NCI-H774 (cell line): ENCODE measurements around the gene APOA5.
A peak's percentile ranks its signal among the peaks of the same experiment; 100 is the strongest.
"Not testable (repeated sequence)": the region's sequence is repeated elsewhere in the genome, so short reads cannot be mapped to it uniquely, and the experiment has no call there.

Experiments
- DNase-seq: peaks from one replicate; lab custom pipeline; 2025; lab: John Stamatoyannopoulos, UW

APOA5 gene

DNA sequence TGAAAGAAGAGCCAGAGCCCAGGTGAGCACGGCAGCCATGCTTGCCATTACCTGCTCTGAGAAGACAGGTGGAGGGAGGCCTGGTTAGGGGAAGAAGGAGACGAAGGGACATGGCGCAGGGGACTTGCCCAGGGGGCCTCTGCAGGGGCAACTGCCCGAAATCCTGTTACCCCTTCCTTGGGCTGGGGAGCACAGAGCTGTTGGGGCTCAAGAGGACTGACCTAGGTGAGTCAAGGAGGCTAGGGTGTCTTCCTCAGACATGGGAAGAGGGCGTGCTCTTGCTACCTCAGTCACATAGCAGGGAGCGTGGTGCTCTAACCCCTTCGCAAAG, at the start of gene APOA5:
TSS of gene APOA5 (minus strand) at position 67 of the 331 bp plus-strand sequence. CDS start at position 48, 19 bp downstream.
- DNase-seq = no peak

GRCh38 chr11:116840746-116841296, 49.1 kb upstream of the APOA5 start:
- no peak for DNase-seq

DNA sequence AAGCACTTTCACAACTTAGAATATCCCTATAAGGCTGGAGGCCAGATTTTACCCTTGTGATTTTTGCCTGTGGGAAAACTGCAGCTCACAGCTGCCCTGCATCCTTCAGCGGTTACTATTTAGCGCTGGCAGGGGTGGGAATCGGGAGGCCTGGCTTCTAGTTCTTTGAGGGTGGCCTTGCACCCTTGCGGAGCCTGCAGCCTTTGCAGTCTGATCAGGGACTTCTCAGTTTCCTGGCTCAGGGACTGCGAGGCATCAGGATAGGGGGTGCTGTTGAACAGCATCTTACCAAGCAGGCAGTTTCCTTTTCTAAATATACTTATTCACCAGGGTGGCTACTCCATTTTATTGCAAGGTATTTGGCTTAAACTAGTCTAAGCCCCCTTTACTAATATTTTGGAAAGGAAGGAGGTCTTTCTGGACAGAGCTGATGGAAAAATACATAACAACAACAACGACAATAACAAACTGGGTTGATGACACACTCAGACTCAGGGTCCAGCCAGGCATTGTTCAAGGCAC, 48.6 kb upstream of the APOA5 start:
- DNase-seq = no peak

DNA sequence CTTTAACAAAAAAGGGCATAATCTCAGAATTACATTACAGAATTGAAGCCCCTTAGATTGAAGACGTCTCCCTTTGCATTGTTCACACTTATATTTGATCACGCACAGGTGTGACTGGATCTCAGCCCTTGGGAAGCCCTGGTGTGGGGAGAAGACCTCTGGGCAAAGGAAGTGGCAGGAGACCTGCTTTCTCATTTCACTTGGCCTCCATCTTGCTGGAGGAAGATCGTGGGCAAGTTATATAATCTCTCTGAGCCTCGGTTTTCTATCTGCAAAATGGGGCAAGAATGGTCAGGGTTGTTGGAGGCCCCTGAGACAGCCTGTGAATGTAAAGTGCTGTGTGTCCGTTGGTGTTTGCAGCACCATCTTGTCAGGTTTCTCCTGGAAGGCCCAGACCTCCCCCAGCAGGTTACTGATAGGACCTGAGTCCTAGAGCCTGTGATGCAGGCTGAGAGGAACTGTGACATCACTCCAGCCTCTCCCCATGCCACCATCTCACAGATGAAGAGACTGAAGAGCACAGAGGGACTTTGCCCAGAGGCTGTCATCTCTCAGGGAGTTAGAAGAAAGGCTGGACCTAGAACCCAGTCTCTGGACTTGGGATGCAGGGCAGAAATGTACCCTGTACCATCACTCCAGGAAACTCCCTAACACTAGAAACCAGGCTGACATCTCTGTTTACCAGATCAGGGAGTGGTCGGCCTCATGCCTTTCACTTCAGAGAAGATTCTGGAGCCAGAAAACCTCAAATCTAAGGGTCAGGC, 46.8 kb upstream of the APOA5 start:
- no peak for DNase-seq

DNA sequence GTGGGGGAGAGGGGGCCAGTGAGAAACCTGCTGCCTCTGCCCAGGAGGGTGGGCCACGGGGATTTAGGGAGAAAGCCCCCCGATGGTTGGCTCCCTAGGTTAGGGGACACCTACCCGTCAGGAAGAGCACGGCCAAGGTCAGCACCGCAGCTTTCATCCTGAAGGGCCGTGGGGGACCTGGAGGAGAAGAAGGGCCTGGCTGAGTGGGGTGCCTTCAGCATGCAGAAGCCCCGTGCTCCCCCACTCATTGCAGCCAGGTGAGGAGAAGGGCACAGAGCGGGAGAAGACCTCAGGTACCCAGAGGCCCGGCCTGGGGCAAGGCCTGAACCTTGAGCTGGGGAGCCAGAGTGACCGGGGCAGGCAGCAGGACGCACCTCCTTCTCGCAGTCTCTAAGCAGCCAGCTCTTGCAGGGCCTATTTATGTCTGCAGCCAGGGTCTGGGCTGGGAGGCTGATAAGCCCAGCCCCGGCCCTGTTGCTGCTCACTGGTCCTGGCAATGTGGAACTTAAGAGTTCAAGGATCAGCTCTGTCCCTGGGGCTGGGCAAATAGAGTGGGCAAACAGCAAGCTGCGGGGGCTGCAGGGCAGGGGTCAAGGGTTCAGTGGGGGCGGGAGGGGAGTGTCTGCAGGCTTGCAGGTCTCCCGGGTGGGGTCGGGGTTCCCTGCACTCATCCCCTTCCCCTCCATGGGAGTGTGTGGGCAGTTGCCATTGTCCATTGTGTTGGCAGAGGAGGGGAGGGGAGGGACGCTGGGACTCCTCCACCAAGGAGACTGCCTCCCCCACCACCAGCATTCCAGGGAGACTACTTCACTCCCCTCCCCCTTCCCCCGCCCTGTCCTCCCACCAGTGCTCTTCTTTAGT, 45.8 kb upstream of the APOA5 start, which contains the start of gene APOA1:
TSS of gene APOA1 (minus strand) at position 392 of the 861 bp plus-strand sequence. CDS start at position 157, 235 bp downstream.
- DNase-seq = no peak

GRCh38 chr11:116836632-116836991, 44.9 kb upstream of the APOA5 start:
- no peak for DNase-seq

- DNase-seq = peak; percentile 86
These were observed 44.3 kb upstream of the APOA5 start for GRCh38 chr11:116835791-116836631.

DNA sequence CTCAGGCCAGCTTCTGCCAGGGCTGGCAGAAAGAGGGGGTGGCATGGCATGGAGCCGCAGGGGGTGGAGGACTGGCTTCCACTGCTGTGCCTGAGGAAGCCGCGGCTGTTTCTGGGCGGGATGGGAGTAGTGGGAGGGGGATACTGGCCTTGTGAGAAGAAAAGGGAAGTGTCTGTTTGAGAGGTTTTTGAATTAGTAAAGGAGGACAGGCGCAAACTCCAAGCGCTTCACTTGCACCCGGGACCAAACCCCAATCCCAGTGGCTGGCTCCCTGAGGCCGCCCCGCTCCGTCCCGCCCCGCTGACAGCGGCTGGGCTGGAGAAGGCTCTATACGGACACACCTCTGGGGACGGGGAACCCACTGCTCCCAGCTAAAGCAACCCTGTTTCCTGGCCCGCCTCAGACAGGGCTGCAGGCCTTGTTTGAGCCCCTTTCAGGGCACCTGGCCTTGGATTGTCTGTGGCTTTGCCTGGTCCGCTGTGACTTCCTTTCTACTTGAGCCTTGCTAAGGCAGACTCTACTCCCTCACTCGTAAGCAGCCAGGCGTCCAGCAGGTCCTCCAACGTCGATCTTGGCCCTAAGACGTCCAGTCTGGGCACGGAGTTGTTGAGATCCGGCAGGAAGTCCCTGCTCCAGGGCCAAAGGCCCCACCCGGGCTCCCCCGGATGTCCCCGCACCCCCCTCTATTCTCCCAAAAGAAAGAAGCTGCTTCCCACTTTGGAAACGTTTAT, 43.5 kb upstream of the APOA5 start:
- no peak for DNase-seq

DNA sequence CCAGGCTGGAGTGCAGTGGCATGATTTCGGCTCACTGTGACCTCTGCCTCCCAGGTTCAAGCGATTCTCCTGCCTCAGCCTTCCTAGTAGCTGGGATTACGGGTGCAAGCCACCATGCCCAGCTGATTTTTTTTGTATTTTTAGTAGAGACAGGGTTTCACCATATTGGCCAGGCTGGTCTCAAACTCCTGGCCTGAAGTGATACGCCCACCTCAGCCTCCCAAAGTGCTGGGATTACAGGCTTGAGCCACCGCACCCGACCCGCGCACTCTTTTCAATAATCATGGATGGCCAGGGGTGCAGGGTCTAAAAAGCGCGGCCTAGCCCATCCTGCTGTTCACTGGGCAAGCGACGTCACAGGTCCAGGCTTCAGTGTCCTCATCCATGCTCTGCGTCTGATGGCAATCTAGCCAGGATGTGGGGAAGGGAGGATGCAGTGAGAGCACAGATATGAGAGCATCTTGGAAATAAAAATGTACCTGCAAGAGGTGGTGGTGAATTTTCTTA, 42.9 kb upstream of the APOA5 start:
- DNase-seq = not testable (repeated sequence)

DNA sequence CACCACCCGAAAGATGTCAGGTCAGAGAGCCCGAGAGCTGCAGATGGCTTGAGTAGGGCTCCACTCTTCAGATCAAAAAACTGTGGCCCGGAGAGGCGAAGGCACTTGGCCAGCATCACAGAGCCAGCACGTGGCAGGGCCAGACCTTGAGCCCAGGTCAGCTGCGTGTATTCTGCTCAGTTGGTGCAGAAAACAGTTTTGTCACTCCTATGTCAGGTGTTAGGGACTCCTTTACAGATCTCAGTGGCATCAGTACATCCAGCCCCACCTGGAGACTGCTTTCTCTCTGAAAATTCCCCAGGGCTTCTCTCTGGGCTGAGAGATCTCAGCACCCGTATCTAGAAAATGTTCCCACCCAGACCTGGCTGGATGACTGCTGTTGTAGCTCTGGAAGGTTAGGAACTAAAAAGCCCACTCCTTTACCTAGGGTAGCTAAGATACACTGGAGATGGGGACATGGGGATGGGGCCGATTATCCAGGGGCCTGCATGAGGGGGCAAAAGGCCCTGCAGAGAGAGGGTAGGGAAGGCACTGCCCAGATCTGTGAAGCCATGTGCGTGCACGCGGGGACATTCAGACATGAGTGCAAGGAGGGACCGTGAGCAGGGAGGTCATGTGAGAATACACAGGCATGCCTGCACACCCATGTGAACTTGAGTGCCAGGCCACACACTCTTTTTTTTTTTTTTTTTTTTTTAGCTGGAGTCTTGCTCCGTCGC, 42.3 kb upstream of the APOA5 start:
- no peak for DNase-seq

GRCh38 chr11:116833491-116833815, 41.8 kb upstream of the APOA5 start:
- no peak for DNase-seq

- DNase-seq = no peak
These were observed 40.9 kb upstream of the APOA5 start for GRCh38 chr11:116832350-116833290.

- no peak for DNase-seq
These were observed 40.2 kb upstream of the APOA5 start for GRCh38 chr11:116831790-116832349.

- DNase-seq = no peak
These were observed 38.7 kb upstream of the APOA5 start for GRCh38 chr11:116830184-116830912.

DNA sequence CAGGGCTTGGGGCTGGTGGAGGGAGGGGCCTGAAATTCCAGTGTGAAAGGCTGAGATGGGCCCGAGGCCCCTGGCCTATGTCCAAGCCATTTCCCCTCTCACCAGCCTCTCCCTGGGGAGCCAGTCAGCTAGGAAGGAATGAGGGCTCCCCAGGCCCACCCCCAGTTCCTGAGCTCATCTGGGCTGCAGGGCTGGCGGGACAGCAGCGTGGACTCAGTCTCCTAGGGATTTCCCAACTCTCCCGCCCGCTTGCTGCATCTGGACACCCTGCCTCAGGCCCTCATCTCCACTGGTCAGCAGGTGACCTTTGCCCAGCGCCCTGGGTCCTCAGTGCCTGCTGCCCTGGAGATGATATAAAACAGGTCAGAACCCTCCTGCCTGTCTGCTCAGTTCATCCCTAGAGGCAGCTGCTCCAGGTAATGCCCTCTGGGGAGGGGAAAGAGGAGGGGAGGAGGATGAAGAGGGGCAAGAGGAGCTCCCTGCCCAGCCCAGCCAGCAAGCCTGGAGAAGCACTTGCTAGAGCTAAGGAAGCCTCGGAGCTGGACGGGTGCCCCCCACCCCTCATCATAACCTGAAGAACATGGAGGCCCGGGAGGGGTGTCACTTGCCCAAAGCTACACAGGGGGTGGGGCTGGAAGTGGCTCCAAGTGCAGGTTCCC, 38.0 kb upstream of the APOA5 start, which contains the start of gene APOC3:
TSS of gene APOC3 (plus strand) at position 383 of the 659 bp plus-strand sequence. CDS start 676 bp downstream, outside the sequence.
- no peak for DNase-seq

DNA sequence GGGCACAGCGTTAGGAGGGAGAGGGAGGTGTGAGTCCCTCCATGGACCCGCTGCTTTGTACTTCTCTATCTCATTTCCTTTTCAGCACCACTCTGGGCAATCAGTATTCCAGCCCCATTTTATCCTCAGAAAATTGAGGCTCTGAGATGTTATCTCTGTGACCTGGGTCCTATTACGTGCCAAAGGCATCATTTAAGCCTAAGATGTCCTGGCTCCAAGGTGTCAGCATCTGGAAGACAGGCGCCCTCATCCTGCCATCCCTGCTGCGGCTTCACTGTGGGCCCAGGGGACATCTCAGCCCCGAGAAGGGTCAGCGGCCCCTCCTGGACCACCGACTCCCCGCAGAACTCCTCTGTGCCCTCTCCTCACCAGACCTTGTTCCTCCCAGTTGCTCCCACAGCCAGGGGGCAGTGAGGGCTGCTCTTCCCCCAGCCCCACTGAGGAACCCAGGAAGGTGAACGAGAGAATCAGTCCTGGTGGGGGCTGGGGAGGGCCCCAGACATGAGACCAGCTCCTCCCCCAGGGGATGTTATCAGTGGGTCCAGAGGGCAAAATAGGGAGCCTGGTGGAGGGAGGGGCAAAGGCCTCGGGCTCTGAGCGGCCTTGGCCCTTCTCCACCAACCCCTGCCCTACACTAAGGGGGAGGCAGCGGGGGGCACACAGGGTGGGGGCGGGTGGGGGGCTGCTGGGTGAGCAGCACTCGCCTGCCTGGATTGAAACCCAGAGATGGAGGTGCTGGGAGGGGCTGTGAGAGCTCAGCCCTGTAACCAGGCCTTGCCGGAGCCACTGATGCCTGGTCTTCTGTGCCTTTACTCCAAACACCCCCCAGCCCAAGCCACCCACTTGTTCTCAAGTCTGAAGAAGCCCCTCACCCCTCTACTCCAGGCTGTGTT, 37.2 kb upstream of the APOA5 start:
- DNase-seq = no peak
